ENCODE results near the gene OR2C3.
"Not testable (repeated sequence)": the region's sequence is repeated elsewhere in the genome, so short reads cannot be mapped to it uniquely, and the experiment has no call there.

OR2C3 gene

DNA sequence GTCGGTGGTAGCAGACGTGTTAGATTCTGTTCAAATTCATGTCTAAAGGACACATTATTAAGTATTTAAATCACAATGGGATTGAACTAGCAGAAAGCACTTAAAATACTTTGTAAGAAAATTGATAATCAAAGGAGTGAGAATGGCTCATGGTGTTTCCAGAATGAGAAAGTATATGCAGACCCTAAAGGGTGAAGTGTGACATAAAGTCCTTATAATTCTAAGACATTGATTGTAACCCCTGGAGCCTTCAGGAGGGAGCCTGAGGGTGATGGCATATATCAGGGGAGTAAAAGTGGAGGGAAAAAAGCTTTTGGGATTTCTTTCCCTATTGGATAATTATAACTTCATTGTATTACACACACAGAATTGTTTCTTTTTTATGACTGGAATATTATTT, at the start of gene OR2C3:
TSS of gene OR2C3 (minus strand) at position 101 of the 400 bp plus-strand sequence. CDS start 3,929 bp downstream, outside the sequence.
- FAIRE-seq, result no peak

DNA sequence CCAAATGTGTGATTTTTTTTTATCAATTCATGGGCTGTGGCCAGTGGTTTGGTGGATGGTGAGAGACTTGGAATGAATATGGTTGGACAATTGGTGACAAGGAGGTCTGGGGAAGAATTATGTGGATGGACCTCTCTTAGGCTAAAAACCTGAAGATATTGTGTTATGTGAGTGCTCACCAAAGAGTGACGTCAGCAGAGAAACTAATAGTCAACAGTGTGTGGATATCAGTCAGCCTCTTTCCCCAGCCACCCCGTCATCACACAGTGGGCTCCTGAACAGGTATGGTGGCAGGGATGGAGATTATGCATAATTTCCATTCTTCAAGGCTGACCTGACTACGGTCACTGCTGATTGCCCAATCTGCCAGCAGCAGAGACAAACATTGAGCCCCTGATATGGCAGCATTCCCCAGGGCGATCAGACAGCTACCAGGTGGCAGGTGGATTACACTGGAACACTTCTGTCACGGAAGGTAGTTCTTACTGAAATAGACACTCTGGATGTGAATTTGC, 42.8 kb upstream of the OR2C3 start:
- FAIRE-seq, result no peak

DNA sequence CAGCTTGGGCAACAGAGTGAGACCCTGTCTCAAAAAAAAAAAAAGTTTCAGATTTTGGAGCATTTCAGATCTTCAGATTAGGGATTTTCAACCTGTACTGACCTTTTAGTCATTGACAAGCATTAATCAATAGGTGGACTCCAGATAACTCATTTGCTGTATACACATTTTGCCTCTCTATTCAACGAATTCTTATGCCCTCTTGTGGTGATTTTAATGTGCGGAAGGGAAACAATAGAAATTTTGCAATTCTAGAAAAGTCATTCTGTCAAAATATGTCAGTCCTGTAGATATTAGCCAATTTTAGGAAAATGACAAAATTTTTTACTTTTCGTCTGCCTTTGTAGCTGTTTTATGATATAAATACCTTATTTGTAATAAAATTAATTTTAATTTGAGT, 40.3 kb upstream of the OR2C3 start:
- no peak for FAIRE-seq

DNA sequence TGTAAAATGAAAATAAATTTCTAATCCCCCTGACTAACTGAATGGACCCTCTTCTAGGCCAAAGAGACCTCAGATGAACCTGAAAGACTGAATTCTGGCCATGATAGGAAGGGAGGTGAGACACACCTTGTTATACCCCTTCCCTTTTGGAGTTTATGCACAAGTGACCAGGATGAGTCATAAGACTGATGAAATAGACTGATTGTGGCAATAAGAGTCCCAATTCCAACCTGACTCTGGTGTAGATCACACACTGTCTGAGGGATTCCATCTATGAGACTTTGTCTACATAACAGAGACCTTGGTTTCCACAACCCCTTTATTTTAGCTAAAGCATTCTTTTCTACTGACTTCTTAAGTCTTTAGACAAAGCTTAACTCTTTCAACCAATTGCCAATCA, 38.4 kb upstream of the OR2C3 start:
- no peak for FAIRE-seq

DNA sequence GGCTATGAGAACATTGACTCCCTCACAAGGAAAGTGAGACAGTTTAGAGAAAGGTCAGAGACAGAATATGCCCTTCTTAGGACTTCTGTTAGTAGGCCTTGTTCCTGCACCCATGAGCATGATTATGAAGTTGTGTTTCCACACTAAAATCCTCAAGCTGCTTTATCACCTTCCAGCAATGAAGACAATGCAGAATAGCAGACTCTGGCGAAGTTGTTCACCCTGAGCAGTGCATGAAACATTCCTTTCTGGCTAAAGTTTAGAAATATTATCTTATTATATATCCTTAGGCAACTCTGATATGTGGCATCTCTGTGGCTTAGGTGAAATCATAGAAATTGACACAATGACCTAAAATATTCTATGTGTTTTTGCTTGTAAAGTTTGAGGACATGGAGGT, 38.0 kb upstream of the OR2C3 start:
- no peak for FAIRE-seq

DNA sequence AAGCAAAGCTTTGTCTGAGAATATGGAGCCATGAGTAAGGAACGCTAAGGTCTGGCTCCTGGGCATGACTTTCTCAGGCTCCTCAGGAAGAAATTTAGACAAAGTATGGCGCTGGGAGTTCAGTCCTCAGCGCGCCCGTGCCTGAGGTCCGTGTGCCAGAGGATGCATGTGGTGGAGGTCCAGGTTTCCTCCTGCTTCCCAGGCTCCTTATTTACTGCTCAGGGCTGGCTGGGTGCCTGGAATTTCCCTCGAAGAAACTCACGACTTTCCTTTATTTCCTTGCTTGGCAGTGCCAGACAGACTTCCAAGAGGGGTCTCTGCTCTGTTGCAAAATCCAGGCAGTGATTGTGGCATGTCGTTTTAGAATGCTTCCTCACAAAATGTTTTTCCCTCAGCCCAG, 26.0 kb upstream of the OR2C3 start:
- no peak for FAIRE-seq

DNA sequence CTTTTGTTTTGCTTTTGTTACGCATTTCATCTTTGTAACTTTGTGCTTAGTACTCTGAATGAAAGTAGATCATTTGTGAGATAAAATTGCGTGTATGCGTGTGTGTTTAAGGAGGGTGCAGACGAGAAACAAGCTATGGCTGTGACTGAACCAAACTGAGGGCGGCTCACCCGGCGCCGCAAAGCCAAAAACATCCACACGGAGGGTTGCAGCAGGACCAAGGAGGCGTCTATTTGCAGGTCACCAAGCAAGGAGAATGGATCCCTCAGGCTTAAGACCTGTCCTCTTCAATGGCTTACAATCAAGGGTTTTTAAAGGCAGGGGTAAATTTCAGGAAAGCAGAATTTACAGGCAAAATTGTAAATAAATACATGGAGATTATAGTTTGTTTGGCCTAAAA, 25.5 kb upstream of the OR2C3 start:
- FAIRE-seq, result no peak

DNA sequence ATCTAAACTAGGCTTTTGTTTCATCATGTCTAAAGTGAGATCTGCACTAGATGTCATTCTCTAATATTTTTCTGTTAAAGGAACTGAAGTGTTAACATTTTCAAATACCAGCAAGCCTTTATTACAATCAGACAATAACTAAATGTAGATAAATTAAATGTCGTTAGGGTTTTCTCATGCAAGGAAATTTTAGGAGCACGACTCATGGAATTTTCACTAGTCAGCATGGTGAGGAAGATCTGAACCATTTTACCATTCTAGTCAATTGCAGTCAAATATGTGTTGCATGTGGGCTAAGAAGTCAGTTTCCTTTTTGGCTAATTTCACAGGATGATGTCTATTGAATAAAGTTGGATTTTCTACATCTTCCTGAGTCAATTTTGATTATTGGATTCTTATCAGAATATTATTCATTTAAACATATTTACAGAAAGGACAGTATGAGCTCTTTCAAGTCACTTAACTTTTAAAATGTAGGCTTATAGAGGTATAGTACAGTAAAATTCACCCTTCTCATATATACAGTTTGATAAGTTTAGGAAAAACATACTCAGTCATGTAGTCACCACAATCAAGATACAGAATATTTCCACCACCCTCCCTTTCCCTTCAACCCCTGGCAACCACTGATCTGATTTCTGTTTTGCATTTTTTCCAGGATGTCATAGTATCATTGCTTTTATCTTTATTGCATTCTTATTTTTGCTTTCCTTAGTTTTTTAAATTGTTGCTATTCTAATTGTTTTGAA, 21.9 kb upstream of the OR2C3 start:
- no peak for FAIRE-seq

DNA sequence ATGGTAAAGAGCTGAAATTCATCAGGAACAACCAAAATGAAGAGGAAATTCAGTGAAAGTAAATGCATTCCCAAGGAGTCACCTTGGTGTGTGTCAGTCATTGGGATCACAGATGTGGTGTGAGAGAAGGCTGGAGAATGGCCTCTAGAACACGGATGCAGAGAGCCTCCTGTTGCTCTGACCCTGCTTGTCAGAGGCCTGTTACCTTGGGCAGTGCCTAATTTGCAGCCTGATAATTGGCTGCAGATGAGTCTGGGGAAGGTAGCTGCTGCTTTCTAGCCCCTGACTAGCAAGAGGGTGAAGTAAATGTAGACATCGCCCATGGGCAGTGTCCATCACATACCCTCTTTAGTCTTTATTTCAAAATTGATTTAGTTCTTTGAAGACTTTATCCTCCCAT, 16.0 kb upstream of the OR2C3 start:
- no peak for FAIRE-seq

DNA sequence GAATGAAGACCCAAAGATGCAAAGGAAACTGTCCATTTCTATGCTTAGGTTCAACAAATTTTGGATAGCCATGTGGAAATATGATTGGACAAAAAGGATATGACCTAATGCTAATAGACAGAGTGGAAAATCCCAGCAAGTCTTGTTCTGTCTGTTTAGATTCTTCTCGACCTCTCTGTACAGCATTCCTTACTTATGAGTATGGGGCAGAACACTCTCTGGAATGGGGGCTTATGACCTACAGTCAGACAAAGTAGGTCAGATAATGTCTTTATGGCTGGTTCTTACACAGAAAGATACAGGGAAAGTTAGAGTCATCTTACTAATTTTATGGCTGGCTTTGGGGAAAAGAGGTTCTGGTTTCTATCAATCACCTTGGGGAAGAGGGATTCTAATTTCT, 15.5 kb upstream of the OR2C3 start:
- no peak for FAIRE-seq

DNA sequence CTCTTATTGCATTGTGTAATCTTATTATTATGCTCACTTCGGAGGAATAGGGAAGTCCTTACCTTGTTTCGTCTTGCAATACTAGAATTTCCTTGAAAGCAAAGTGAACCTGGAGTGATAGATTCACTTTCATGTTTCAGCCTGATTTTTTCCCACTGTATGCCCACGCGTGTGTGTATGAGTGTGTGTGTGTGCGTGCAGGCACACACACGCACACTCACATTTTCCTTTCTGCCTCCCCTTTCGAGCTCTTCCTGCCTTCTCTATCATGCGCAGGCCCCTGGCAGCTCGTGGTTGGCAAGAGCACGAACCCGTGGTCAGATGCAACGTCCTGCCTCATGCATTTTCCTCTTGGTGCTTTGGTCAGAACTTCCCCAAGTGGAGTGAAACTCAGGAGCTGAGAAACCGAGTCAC, 12.5 kb upstream of the OR2C3 start, which contains the start of gene GCSAML:
TSS of gene GCSAML (plus strand) at position 366 of the 414 bp plus-strand sequence. CDS start 58 bp downstream, outside the sequence.
- FAIRE-seq, result no peak

DNA sequence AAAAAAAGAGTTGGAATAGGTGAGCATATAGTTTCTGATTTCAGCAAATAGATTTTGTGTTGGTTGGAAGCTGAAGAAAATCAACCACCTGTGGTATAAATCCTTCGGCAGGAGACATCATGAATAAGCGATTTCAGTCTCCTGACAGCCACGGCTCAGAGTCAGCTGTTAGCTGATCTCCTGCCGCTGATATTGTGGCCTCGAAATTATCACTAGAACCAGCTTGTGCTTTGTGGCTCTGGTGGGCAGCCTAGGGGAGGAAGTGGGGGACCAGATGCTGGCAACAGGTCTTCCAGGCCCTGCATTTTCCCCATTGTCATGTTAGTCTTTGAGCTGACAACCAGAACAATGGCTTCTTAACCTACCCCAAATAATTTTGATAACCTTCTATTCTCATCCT, 11.9 kb upstream of the OR2C3 start:
- no peak for FAIRE-seq

DNA sequence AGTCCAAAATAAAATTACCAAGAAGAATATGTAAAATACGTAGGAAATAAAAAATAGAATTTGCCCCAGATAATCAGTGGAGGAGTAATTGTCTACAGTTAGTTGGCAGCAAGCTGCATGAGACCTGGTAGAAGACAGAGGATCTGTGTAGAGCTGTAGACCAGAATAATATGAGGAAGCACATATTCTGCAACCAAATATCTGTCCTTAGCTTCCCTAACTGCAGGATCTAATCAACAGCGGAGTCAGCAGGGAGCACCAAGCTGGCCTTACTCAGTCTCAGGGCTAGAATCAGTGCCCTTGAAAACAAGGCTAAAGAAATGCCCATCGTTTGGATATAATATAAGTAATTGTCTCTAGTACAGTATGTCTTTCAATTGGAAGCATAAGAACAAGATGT, 6.6 kb upstream of the OR2C3 start:
- no peak for FAIRE-seq

DNA sequence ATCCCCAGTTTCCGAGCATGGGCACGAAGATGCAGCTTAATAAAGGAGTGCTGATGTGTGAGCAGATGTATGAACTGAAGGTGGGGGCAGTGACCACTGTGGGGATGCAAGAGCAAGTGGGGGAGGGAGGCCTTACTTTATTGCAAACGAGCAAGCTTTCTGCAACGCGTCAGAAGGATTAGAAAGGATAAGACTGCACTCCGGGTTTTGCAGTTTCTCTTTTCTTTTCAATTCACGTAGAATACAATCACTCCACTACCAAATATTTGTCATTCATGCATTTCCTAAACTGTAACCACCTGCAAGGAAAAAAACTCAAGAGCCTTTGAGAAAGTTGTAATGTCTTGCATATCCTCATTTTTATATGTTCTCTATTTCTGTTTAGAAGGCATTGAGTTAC, 4.3 kb upstream of the OR2C3 start:
- no peak for FAIRE-seq

DNA sequence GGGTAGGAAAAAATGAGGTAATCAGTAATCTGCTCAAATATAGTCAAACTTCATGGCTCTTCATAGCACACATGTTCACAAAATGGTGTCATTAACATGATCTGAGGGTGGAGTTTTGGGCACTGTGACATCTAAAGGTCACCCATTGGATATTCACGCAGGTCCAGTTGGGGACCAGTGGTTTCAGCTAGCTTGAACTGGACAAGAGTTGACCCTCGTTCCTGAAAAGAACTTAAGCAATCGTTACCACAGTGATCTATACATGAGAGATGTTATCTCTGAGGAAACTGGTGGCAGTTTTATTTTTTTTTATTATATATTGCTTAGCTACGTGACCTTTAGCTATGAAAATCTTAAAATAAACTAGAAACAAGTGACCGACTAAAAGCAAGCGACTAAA, 3.0 kb upstream of the OR2C3 start:
- FAIRE-seq, result no peak

DNA sequence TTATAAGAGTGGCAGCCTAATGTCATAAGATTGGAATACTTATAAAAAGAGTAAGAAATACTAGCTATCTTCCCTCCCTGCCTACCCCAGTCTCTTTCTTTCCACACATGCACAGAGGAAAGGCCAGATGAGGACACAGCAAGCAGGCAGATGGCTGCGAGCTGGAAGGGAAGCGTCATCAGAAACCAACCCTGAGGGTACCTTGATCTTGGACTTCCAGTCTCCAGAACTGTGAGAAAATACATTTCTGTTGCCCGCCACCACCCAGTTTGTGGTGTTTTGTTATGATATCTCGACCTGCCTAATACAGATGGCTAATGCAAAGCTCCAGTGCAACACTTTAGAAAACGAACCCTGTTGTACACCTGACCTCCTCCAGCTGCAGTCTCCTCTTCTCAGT, 2.3 kb upstream of the OR2C3 start:
- FAIRE-seq, result no peak

DNA sequence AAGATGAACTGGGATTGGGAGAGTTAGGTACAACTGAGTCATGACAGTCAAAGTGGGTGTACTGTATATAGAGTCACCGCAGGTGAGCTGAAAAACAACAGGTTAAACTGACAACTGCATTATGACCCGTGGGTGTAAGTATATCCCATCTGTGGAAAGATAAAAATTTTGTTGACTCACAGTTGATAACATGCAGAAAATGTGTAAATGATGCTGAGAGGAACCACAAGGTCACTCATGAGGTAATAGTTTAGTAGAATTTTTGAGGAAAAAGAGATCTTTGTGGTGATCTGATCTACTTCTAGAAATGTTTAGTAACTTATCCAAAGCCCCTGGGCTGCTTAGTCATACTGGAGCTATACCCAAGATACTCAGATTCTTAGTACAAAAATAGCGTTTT, 838 bp downstream of the OR2C3 start:
- FAIRE-seq, result no peak

DNA sequence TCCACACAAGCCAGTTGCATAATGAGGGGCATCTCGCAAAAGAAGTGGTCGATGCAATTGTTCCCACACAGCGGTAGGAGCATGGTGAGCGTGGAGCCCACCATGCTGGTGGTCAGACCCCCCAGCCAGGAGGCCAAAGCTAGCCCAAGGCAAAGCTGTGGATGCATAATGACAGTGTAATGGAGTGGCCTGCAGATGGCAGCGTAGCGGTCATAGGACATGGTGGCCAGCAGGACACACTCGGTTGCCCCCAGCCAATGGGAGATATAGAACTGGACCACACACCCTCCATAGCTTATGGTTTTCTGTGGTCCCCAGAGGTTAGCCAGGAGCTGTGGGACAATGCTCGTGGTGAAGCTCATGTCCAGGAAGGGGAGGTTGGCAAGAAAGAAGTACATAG, 4.3 kb downstream of the OR2C3 start:
- no peak for FAIRE-seq

DNA sequence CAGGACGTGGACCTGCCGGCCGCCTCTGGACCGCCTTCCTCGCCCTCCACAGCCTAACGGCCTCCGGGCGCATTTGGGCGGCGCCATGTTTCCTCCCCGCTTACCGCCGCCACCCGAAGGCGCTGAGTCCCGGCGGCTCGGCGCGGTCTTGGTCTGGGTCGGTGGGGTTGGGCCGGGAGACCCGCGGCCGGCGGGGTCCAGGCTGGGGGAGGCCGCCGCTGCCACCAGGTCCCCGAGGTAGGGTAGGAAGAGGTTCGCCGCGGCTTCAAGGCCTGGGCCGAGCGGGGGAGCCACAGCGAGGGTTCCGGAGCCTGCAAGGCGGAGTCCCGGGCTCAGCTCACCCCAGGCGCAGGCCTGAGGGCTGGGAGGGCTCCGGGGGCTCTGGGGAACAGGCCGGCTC, 5.5 kb downstream of the OR2C3 start:
- FAIRE-seq, result no peak

DNA sequence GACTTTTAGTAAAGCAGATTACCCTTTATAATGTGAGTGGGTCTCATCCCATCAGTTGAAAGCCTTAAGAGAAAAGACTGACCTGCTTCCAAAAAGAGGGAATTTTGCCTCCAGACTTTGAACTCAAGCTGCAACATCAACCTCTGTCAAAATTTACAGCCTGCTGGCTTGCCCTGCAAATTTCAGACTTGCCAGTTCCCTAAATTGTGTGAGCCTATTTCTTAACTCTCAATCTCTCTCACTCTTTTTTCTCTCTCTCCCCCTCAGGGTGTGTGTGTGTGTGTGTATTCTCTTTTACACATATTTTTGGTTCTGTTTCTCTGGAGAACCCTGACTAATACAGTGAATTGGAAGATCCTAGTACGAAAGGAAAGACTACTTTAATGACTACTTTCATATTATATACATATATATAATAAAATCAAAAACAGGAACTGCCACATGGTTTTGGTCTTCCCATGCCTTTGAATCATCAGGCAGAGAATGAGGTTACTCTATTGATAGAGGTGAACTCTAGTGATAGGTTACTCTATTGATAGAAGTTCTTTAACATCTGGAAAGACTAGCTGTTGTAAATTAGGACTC, 6.4 kb downstream of the OR2C3 start:
- FAIRE-seq, result no peak

DNA sequence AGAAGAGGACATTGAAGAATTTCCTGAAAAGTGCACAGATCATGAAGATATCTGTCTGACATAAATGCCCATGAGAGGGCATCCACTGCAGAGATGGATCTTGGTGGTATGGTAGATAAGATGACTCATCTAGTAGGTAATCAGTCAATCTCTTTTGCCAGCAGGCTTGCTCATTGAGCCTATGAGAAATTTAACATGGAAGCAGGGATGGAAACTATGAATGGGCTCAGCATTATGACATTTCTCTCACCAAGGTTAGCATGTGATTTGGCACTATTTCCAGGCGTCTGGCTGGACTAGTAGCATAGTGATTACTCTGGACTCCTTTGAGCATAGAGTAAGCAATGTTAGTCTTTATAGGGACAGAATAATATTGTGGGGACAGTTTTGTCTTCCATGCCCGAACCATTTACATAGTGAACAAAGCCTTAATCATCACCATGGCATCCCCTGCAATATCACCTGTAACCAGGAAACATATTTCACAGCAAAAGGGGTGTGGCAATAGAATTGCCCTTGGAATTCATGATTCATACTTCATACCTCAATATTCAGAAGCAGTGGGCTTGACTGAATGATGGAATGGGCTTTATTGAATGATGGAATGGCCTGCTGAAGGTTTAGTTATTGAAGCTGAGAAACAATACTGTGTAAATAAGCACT, 7.3 kb downstream of the OR2C3 start:
- FAIRE-seq, result no peak

DNA sequence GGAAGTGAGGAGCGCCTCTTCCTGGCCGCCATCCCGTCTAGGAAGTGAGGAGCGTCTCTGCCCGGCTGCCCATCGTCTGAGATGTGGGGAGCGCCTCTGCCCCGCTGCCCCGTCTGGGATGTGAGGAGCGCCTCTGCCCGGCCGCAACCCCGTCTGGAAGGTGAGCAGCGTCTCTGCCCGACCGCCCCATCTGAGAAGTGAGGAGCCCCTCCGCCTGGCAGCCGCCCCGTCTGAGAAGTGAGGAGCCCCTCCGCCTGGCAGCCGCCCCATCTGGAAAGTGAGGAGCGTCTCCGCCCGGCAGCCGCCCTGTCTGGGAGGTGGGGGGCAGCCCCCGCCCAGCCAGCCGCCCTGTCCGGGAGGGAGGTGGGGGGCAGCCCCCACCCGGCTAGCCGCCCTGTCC, 14.4 kb downstream of the OR2C3 start:
- not testable (repeated sequence) for FAIRE-seq

DNA sequence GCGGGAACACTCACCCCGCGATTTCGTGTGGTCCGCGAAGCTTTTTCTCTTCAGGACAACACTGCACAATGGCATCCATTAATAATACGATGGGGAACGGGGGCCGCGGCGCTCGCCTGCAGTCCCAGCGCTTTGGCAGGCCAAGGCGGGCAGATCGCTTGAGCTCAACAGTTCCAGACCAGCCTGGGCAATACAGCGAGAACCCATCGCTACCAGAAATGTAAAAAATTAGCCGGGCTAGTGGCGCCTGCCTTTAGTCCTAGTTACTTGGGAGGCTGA, 17.7 kb downstream of the OR2C3 start:
- no peak for FAIRE-seq

Data from G401.6 (cell line).